ENCODE measurements around the gene CX3CR1. TPM values are rescaled to one million over a fixed set of nuclear protein-coding genes. Genes with fewer than 3 reads are reported as not detected.

Gene CX3CR1
- total and polyA plus RNA-seq, 4 donors, result 0.18 to 6.5 (median 0.72) TPM

DNA sequence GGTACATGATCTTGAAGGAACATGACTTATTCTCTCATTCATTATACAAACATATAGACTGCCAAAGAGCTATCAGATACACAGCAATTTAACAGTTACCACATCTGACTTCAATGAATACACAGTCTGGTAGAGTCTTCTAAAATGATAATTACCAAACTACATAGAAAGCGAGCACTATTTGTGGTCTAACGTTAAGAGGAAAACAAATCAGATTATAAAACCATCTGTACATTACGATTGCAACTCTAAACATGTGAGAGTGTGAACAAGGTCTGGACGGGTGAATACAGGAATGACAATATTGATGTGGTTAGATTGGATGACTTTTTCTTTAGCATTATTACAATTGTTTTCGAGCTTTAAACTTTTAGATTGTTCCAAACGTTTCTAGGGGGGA is 16.3 kb downstream of the CX3CR1 start:
- no peaks in the 10 kb centered on the region for H3K4me1 ChIP-seq (ENCODE audit: control insufficient read depth in 1 of 2, insufficient read depth in 2 of 2, low read length in 2 of 2)
- 60 to 63% methylated on average over 6 of the region's 6 CpGs for WGBS, 2 donors
- no peaks in the 10 kb centered on the region for H3K9me3 ChIP-seq (ENCODE audit: control insufficient read depth, low read length)
- ATAC-seq (ENCODE audit: low FRiP score) (no peak), DNase-seq (no peak)
- H3K27me3 ChIP-seq (ENCODE audit: control insufficient read depth in 1 of 2, insufficient read depth in 2 of 2, low read length in 1 of 2), result no peaks in the 10 kb centered on the region
- no peak overlapping the region for H3K27ac ChIP-seq (ENCODE audit: low read depth in 1 of 2, low read length in 2 of 2)
- no peaks in the 10 kb centered on the region for H3K36me3 ChIP-seq (ENCODE audit: control insufficient read depth in 1 of 2, insufficient read depth in 2 of 2, low read length in 1 of 2)
- intact Hi-C loops (cut with DNase I), result no loop called here
- H3K4me3 ChIP-seq (ENCODE audit: low read length in 2 of 2), result no peak overlapping the region

DNA sequence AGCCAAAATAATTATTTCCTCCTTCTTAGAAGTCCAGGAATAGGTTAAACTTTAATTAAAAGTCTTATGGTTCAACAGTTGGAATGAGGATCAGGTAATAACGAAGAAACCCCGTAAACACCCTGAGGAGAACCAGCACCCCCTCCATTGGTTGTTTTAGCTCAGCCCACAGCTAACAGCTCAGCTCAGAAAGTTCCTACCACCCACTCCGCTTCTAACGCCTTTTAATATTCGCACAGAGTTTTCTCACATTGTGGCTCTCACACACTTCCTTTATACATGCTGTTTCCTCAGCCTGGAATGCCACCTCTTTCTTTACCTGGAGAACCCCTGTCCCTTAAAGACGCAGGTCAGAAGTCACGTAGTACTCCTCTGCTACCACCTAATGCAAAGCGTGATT is 17.0 kb downstream of the CX3CR1 start:
- H3K27me3 ChIP-seq (ENCODE audit: control insufficient read depth in 1 of 2, insufficient read depth in 2 of 2, low read length in 1 of 2), result no peaks in the 10 kb centered on the region
- H3K27ac ChIP-seq (ENCODE audit: low read depth in 1 of 2, low read length in 2 of 2), result no peak overlapping the region
- H3K9me3 ChIP-seq (ENCODE audit: control insufficient read depth, low read length), result no peaks in the 10 kb centered on the region
- WGBS, 2 donors, result 70% methylated on average over 8 of the region's 8 CpGs
- H3K4me3 ChIP-seq (ENCODE audit: low read length in 2 of 2), result no peak overlapping the region
- intact Hi-C loops (cut with DNase I), result no loop called here
- ATAC-seq (ENCODE audit: low FRiP score), result no peak
- H3K36me3 ChIP-seq (ENCODE audit: control insufficient read depth in 1 of 2, insufficient read depth in 2 of 2, low read length in 1 of 2), result no peaks in the 10 kb centered on the region
- no peak for DNase-seq
- H3K4me1 ChIP-seq (ENCODE audit: control insufficient read depth in 1 of 2, insufficient read depth in 2 of 2, low read length in 2 of 2), result no peaks in the 10 kb centered on the region

DNA sequence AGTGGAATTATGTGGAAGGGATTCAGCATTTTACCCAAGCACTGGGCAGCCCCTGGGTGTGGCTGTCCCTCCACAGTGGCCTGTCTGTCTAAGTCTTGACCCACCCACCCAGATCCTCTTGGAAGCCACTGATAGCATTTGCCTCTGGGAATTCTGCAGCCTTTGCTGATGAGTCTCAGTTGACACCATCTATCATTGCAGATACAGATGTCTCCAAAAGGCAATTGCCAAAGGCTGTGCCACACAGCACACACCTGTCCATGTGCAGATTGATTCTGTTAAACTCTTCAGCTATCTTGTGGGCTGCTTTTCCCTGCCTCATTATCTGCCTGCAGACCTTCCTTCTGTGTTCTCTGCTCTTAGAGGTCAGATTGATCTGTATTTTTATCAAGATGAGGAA is 18.1 kb downstream of the CX3CR1 start:
- no peak for ATAC-seq (ENCODE audit: low FRiP score)
- no peaks in the 10 kb centered on the region for H3K27me3 ChIP-seq (ENCODE audit: control insufficient read depth in 1 of 2, insufficient read depth in 2 of 2, low read length in 1 of 2)

GRCh38 chr3:39260957-39261356 is 18.9 kb downstream of the CX3CR1 start:
- peak; percentile 94 for ATAC-seq (ENCODE audit: low FRiP score)
- intact Hi-C loops (cut with DNase I), result no loop called here
- WGBS, 2 donors, result 1 to 2% methylated on average over 7 of the region's 7 CpGs
- Histone ChIP-seq H3K27ac (ENCODE audit: low read depth in 1 of 2, low read length in 2 of 2) (no peak overlapping the region), H3K27me3 (ENCODE audit: control insufficient read depth in 1 of 2, insufficient read depth in 2 of 2, low read length in 1 of 2) (no peaks in the 10 kb centered on the region), H3K4me3 (ENCODE audit: low read length in 2 of 2) (no peak overlapping the region), H3K4me1 (ENCODE audit: control insufficient read depth in 1 of 2, insufficient read depth in 2 of 2, low read length in 2 of 2) (no peaks in the 10 kb centered on the region), H3K9me3 (ENCODE audit: control insufficient read depth, low read length) (no peaks in the 10 kb centered on the region), H3K36me3 (ENCODE audit: control insufficient read depth in 1 of 2, insufficient read depth in 2 of 2, low read length in 1 of 2) (no peaks in the 10 kb centered on the region)
- DNase-seq, result peak; percentile 92 to 94

More for the DNA sequence above, 18.1 kb downstream of the CX3CR1 start:
- no peaks in the 10 kb centered on the region for H3K36me3 ChIP-seq (ENCODE audit: control insufficient read depth in 1 of 2, insufficient read depth in 2 of 2, low read length in 1 of 2)
- H3K4me3 ChIP-seq (ENCODE audit: low read length in 2 of 2), result no peak overlapping the region
- intact Hi-C loops (cut with DNase I), result no loop called here
- no peak overlapping the region for H3K27ac ChIP-seq (ENCODE audit: low read depth in 1 of 2, low read length in 2 of 2)
- H3K9me3 ChIP-seq (ENCODE audit: control insufficient read depth, low read length), result no peaks in the 10 kb centered on the region
- DNase-seq, result no peak
- H3K4me1 ChIP-seq (ENCODE audit: control insufficient read depth in 1 of 2, insufficient read depth in 2 of 2, low read length in 2 of 2), result no peaks in the 10 kb centered on the region

- no peaks in the 10 kb centered on the region for H3K36me3 ChIP-seq (ENCODE audit: control insufficient read depth in 1 of 2, insufficient read depth in 2 of 2, low read length in 1 of 2)
- H3K27me3 ChIP-seq (ENCODE audit: control insufficient read depth in 1 of 2, insufficient read depth in 2 of 2, low read length in 1 of 2), result no peaks in the 10 kb centered on the region
- ATAC-seq (ENCODE audit: low FRiP score), result no peak
- H3K4me3 ChIP-seq (ENCODE audit: low read length in 2 of 2), result no peak overlapping the region
- intact Hi-C loops (cut with DNase I), result no loop called here
- H3K9me3 ChIP-seq (ENCODE audit: control insufficient read depth, low read length), result no peaks in the 10 kb centered on the region
- DNase-seq, result no peak
- H3K27ac ChIP-seq (ENCODE audit: low read depth in 1 of 2, low read length in 2 of 2), result no peak overlapping the region
- 78 to 86% methylated on average over 2 of the region's 2 CpGs for WGBS, 2 donors
- H3K4me1 ChIP-seq (ENCODE audit: control insufficient read depth in 1 of 2, insufficient read depth in 2 of 2, low read length in 2 of 2), result no peaks in the 10 kb centered on the region
Measured at GRCh38 chr3:39260318-39260717, 19.5 kb downstream of the CX3CR1 start.

GRCh38 chr3:39255503-39256325 is 24.1 kb downstream of the CX3CR1 start:
- ATAC-seq (ENCODE audit: low FRiP score) (peak; percentile 64), DNase-seq (peak in 1 of 2 donors; percentile 67)
- H3K9me3 ChIP-seq (ENCODE audit: control insufficient read depth, low read length), result no peaks in the 10 kb centered on the region
- intact Hi-C loops (cut with DNase I), result no loop called here
- no peak overlapping the region for H3K4me3 ChIP-seq (ENCODE audit: low read length in 2 of 2)
- WGBS, 2 donors, result 79 to 81% methylated on average over 5 of the region's 5 CpGs
- H3K27ac ChIP-seq (ENCODE audit: low read depth in 1 of 2, low read length in 2 of 2), result no peak overlapping the region
- H3K27me3 ChIP-seq (ENCODE audit: control insufficient read depth in 1 of 2, insufficient read depth in 2 of 2, low read length in 1 of 2), result no peaks in the 10 kb centered on the region
- H3K4me1 ChIP-seq (ENCODE audit: control insufficient read depth in 1 of 2, insufficient read depth in 2 of 2, low read length in 2 of 2), result no peaks in the 10 kb centered on the region
- no peaks in the 10 kb centered on the region for H3K36me3 ChIP-seq (ENCODE audit: control insufficient read depth in 1 of 2, insufficient read depth in 2 of 2, low read length in 1 of 2)

GRCh38 chr3:39254806-39255449 is 24.9 kb downstream of the CX3CR1 start:
- no peak for ATAC-seq (ENCODE audit: low FRiP score)
- no peaks in the 10 kb centered on the region for H3K4me1 ChIP-seq (ENCODE audit: control insufficient read depth in 1 of 2, insufficient read depth in 2 of 2, low read length in 2 of 2)
- no peaks in the 10 kb centered on the region for H3K9me3 ChIP-seq (ENCODE audit: control insufficient read depth, low read length)
- DNase-seq, result no peak
- 0 to 49% methylated on average over 2 of the region's 2 CpGs for WGBS, 2 donors
- H3K36me3 ChIP-seq (ENCODE audit: control insufficient read depth in 1 of 2, insufficient read depth in 2 of 2, low read length in 1 of 2), result no peaks in the 10 kb centered on the region
- no peaks in the 10 kb centered on the region for H3K27me3 ChIP-seq (ENCODE audit: control insufficient read depth in 1 of 2, insufficient read depth in 2 of 2, low read length in 1 of 2)
- H3K27ac ChIP-seq (ENCODE audit: low read depth in 1 of 2, low read length in 2 of 2), result no peak overlapping the region
- H3K4me3 ChIP-seq (ENCODE audit: low read length in 2 of 2), result no peak overlapping the region
- intact Hi-C loops (cut with DNase I), result no loop called here

- H3K27ac ChIP-seq (ENCODE audit: low read depth in 1 of 2, low read length in 2 of 2), result no peak overlapping the region
- H3K4me1 ChIP-seq (ENCODE audit: control insufficient read depth in 1 of 2, insufficient read depth in 2 of 2, low read length in 2 of 2), result no peaks in the 10 kb centered on the region
- no peaks in the 10 kb centered on the region for H3K27me3 ChIP-seq (ENCODE audit: control insufficient read depth in 1 of 2, insufficient read depth in 2 of 2, low read length in 1 of 2)
- intact Hi-C loops (cut with DNase I), result no loop called here
- ATAC-seq (ENCODE audit: low FRiP score) (no peak), DNase-seq (no peak)
- no peaks in the 10 kb centered on the region for H3K9me3 ChIP-seq (ENCODE audit: control insufficient read depth, low read length)
- 96 to 98% methylated on average over 5 of the region's 5 CpGs for WGBS, 2 donors
- H3K4me3 ChIP-seq (ENCODE audit: low read length in 2 of 2), result no peak overlapping the region
- no peaks in the 10 kb centered on the region for H3K36me3 ChIP-seq (ENCODE audit: control insufficient read depth in 1 of 2, insufficient read depth in 2 of 2, low read length in 1 of 2)
Measured at GRCh38 chr3:39251576-39251975, 28.3 kb downstream of the CX3CR1 start.
